Neural cell (in vitro differentiated cells): ENCODE data around the gene SYNJ1. TPM values are rescaled to one million over a fixed set of nuclear protein-coding genes. Genes with fewer than 3 reads are reported as not detected.

Experiments used
- H2AFZ ChIP-seq: fragments of 200-600, 300-800 bp; sonication (generic), shearing (Covaris generic); 2 replicates; pipeline ENCODE4 v1.6.0; 2014; ENCODE audit warnings: low read depth, mild to moderate bottlenecking, antibody characterized with exemption, low read length, moderate library complexity
- H3F3A ChIP-seq: fragments of 200-600 bp; shearing (Covaris generic); 2 replicates; pipeline ENCODE4 v1.6.1; 2016; ENCODE audit warnings: mild to moderate bottlenecking, moderate library complexity, mixed read lengths, antibody characterized with exemption, low read length; ENCODE audit not compliant: insufficient read depth, poor library complexity, severe bottlenecking
- H3K27ac ChIP-seq: fragments of 200-600, 300-800 bp; sonication (generic), shearing (Covaris generic); 2 replicates; pipeline ENCODE4 v1.5.1; 2014; ENCODE audit warnings: mild to moderate bottlenecking, low read length, moderate library complexity
- H3K27me3 ChIP-seq: fragments of 300-800, 200-600 bp; sonication (generic), shearing (Covaris generic); 2 replicates; pipeline ENCODE4 v1.6.0; 2014; ENCODE audit warnings: mild to moderate bottlenecking, low read depth, low read length, moderate library complexity; ENCODE audit not compliant: insufficient read depth
- H3K36me3 ChIP-seq: fragments of 300-800, 200-600 bp; sonication (generic), shearing (Covaris generic); 2 replicates; pipeline ENCODE4 v1.5.1; 2014; ENCODE audit warnings: mild to moderate bottlenecking, antibody characterized with exemption, low read length, moderate library complexity; ENCODE audit not compliant: insufficient read depth
- H3K4me2 ChIP-seq: fragments of 300-800, 200-600 bp; sonication (generic), shearing (Covaris generic); 2 replicates; pipeline ENCODE4 v1.6.0; 2014; ENCODE audit warnings: mild to moderate bottlenecking, low read length
- H3K4me3 ChIP-seq: fragments of 300-800, 200-600 bp; sonication (generic), shearing (Covaris generic); 2 replicates; pipeline ENCODE4 v1.5.1; 2014; ENCODE audit warnings: mild to moderate bottlenecking, low read length, moderate library complexity
- H3K79me2 ChIP-seq: fragments of 200-600 bp; shearing (Covaris generic); replicated peaks from 2 replicates; pipeline ENCODE4 v1.6.0; 2014; ENCODE audit warnings: mild to moderate bottlenecking, low read length, moderate library complexity; ENCODE audit not compliant: insufficient read depth
- H3K9ac ChIP-seq: fragments of 300-800, 200-600 bp; sonication (generic), shearing (Covaris generic); 2 replicates; pipeline ENCODE4 v1.6.1; 2016; ENCODE audit warnings: mild to moderate bottlenecking, low read length, mixed read lengths
- H3K9me2 ChIP-seq: fragments of 200-600 bp; shearing (Covaris generic); 2 replicates; pipeline ENCODE4 v1.6.1; 2016; ENCODE audit warnings: mild to moderate bottlenecking, low read length, mixed read lengths; ENCODE audit not compliant: insufficient read depth
- H3K9me3 ChIP-seq: fragments of 200-600, 300-800 bp; sonication (generic), shearing (Covaris generic); 2 replicates; pipeline ENCODE4 v1.6.1; 2016; ENCODE audit warnings: mild to moderate bottlenecking, mixed run types, low read length, moderate library complexity, mixed read lengths
- H4K20me1 ChIP-seq: fragments of 200-600 bp; shearing (Covaris generic); 2 replicates; pipeline ENCODE4 v1.6.1; 2016; ENCODE audit warnings: mild to moderate bottlenecking, mixed run types; ENCODE audit not compliant: insufficient read depth
- CTCF ChIP-seq: fragments of 450-650 bp; IDR thresholded peaks from 2 replicates; pipeline ENCODE4 v1.5.1; 2014; ENCODE audit warnings: antibody characterized with exemption, mild to moderate bottlenecking, moderate library complexity; ENCODE audit not compliant: poor library complexity, severe bottlenecking
- EP300 ChIP-seq: fragments of 450-650 bp; conservative IDR thresholded peaks from 2 replicates; pipeline ENCODE4 v1.6.1; 2014; ENCODE audit warnings: antibody characterized with exemption, mild to moderate bottlenecking, moderate library complexity; ENCODE audit not compliant: poor library complexity, severe bottlenecking
- EZH2 ChIP-seq: fragments of 200-600, 300-800 bp; shearing (Covaris generic), sonication (generic); IDR thresholded peaks from 2 replicates; pipeline ENCODE4 v1.6.1; 2014; ENCODE audit warnings: antibody characterized with exemption, low read length, borderline replicate concordance, mild to moderate bottlenecking; ENCODE audit not compliant: insufficient read depth, poor library complexity, severe bottlenecking
- MXI1 ChIP-seq: fragments of 450-650 bp; conservative IDR thresholded peaks from 2 replicates; pipeline ENCODE4 v1.6.1; 2014; ENCODE audit warnings: antibody characterized with exemption, mild to moderate bottlenecking; ENCODE audit not compliant: poor library complexity, severe bottlenecking
- POLR2AphosphoS5 ChIP-seq: IDR thresholded peaks from 2 replicates; pipeline ENCODE4 v1.6.1; 2012
- RAD21 ChIP-seq: fragments of 450-650 bp; conservative IDR thresholded peaks from 2 replicates; pipeline ENCODE4 v1.6.1; 2014; ENCODE audit warnings: antibody characterized with exemption, mild to moderate bottlenecking, moderate library complexity
- REST ChIP-seq: IDR thresholded peaks from 2 replicates; pipeline ENCODE4 v1.6.1; 2012; ENCODE audit warnings: borderline replicate concordance
- SMC3 ChIP-seq: fragments of 450-650 bp; conservative IDR thresholded peaks from 2 replicates; pipeline ENCODE4 v1.6.1; 2014; ENCODE audit warnings: antibody characterized with exemption, mild to moderate bottlenecking, moderate library complexity; ENCODE audit not compliant: poor library complexity
- TAF1 ChIP-seq: IDR thresholded peaks from 2 replicates; pipeline ENCODE4 v1.6.1; 2012; ENCODE audit warnings: low read depth
- polyA plus RNA-seq: library from polyadenylated mRNA; depleted of rRNA; stranded (reverse); fragments of >200 nt; gene quantifications from 2 replicates; pipeline ENCODE4 v1.2.3, GENCODE V29; 2014

SYNJ1 gene
- polyA plus RNA-seq, 1 donor from 2014 or later: 24.1 TPM

- H3K9me3 ChIP-seq: no peaks in the 10 kb centered on the region
- no peak overlapping the region for H3K4me3 ChIP-seq
- no peaks in the 10 kb centered on the region for H3K9me2 ChIP-seq
- no peaks in the 10 kb centered on the region for H3F3A ChIP-seq
- no peak overlapping the region for H2AFZ ChIP-seq
- H3K27ac ChIP-seq: no peak overlapping the region
- H3K4me2 ChIP-seq: no peak overlapping the region
- TF ChIP-seq EP300: no peak
- TF ChIP-seq CTCF: no peak
- no peak for TF ChIP-seq RAD21
- no peak for TF ChIP-seq MXI1
- TF ChIP-seq EZH2: no peak
- no peak for TF ChIP-seq REST
- TF ChIP-seq TAF1: no peak
- TF ChIP-seq POLR2AphosphoS5: no peak
- no peak for TF ChIP-seq SMC3
- peaks cover 8% of the 10 kb centered on the region for H3K79me2 ChIP-seq
- no peak overlapping the region for H3K9ac ChIP-seq
- H4K20me1 ChIP-seq: no peaks in the 10 kb centered on the region
- peaks cover 2% of the 10 kb centered on the region for H3K36me3 ChIP-seq
- H3K27me3 ChIP-seq: no peaks in the 10 kb centered on the region
Observed at GRCh38 chr21:32608851-32609250, 119.0 kb downstream of the SYNJ1 start.

GRCh38 chr21:32605469-32605868 is 122.3 kb downstream of the SYNJ1 start:
- H3K27ac ChIP-seq: peak overlapping the region; percentile 67
- no peaks in the 10 kb centered on the region for H4K20me1 ChIP-seq
- no peaks in the 10 kb centered on the region for H3F3A ChIP-seq
- no peak overlapping the region for H3K4me3 ChIP-seq
- H3K4me2 ChIP-seq: no peak overlapping the region
- H3K79me2 ChIP-seq: peaks cover 3% of the 10 kb centered on the region
- TF ChIP-seq CTCF (no peak), TAF1 (no peak), SMC3 (no peak), MXI1 (no peak), REST (no peak), EZH2 (no peak), EP300 (no peak), RAD21 (no peak), POLR2AphosphoS5 (no peak)
- peaks cover 18% of the 10 kb centered on the region for H3K36me3 ChIP-seq
- no peak overlapping the region for H2AFZ ChIP-seq
- H3K9ac ChIP-seq: no peak overlapping the region
- no peaks in the 10 kb centered on the region for H3K27me3 ChIP-seq
- H3K9me2 ChIP-seq: no peaks in the 10 kb centered on the region
- no peaks in the 10 kb centered on the region for H3K9me3 ChIP-seq
